ENCODE data around the gene PA2G4.

PA2G4 gene

DNA sequence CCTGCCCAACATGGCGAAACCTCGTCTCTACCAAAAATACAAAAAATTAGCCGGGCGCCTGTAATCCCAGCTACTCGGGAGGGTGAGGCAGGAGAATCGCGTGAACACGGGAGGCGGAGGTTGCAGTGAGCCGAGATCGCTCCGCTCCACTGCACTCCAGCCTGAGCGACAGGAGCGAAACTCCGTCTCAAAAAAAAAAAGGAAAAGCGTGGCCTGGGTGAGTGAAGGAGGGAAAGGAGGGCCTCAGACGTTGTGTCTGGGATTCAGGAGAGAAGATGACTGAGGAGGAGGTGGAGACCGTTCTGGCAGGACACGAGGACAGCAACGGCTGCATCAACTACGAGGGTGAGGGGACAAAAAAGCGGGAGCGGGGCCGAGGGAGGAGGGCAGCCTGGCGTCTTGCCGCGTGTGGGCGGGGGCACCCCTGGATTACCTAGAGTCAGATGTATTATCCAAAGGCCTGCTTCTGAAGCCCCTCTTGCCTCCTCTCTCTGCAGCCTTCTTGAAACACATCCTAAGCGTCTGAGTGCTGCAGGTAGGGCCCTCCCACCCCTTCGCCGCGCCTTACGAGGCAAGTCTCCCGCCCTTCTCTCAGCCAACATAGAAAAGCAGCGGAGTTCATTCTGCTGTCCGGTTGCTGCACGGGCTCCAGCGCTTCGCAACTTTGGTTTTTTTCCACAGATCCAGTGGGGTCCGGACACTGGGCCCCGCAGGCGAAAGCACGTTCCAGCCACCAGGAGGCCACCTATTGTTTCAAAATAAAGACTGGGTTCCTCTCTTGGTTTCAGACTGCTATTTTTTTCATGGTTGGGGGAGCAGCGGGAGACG is 53.1 kb downstream of the PA2G4 start:
- Histone ChIP-seq H3K36me3 (ENCODE audit: control insufficient read depth in 2 of 2, insufficient read depth in 2 of 2, low read length in 2 of 2) (peaks cover 26 to 30% of the 10 kb centered on the region in 2 donors), H3K27ac (ENCODE audit: low read depth in 2 of 2, low read length in 2 of 2) (peak overlapping the region; percentile 97 to 99), H3K9me3 (ENCODE audit: control insufficient read depth in 2 of 2, low read length in 2 of 2) (no peaks in the 10 kb centered on the region), H3K9ac (ENCODE audit: low read depth in 1 of 2, low read length in 2 of 2) (peak overlapping the region; percentile 78 to 93), H3K4me1 (ENCODE audit: control insufficient read depth in 2 of 2, insufficient read depth in 2 of 2, low read length in 2 of 2) (peaks cover 29 to 30% of the 10 kb centered on the region in 2 donors), H3K27me3 (ENCODE audit: control insufficient read depth in 2 of 2, insufficient read depth in 2 of 2, low read length in 2 of 2) (no peaks in the 10 kb centered on the region), H3K4me3 (ENCODE audit: low read length in 2 of 2) (peak overlapping the region; percentile 57 to 99)

DNA sequence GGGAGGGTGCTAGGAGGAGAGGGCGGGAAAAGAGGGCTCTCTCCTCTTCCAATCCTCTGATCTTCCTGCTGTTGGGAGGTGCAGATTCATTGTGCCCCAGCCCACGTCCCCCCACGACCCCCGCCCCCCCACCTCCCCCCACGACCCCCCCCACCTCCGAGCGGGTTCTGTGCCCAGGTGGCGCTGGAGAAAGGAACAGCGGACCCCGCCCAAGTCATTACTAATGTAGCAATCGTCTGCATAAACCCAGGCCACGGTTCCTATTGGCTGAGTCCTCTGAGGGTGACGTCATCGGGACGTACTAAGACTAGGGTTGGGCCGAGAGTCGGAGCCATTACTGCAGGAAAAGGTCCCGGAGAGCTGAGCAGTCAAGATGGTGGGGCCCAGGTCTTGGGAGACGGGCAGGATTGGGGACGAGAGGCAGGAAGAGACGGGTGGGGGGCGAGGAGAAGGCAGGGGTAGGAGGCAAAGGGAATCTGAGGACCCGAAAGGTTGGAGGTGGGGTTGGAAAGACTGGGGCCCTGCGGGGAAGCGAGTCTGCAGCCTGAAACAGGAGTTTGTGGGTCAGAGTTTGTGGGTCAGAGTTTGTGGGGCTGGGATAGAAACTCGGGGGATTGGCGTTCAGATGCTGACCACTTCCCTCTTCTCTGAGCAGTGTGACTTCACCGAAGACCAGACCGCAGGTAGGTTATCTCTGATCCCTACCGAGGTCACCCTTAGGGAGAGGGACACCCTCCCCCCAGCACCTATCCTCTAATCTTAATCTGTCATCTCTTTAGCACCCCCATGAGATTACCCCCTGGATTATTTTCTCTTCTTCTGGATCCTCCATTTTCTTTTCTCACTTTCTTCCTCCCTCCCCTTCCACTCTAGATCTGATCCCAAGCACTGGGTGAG is 53.9 kb downstream of the PA2G4 start, which contains the start of gene MYL6:
Gene MYL6 (plus strand): TSS at position 331 of the 897 bp plus-strand sequence. CDS start 43 bp downstream, at position 374.
- peak within 1 kb of the TSS; percentile 97 to 99 for H3K27ac ChIP-seq (ENCODE audit: low read depth in 2 of 2, low read length in 2 of 2)
- H3K9ac ChIP-seq (ENCODE audit: low read depth in 1 of 2, low read length in 2 of 2) = peak within 1 kb of the TSS; percentile 99 to 100
- H3K4me1 ChIP-seq (ENCODE audit: control insufficient read depth in 2 of 2, insufficient read depth in 2 of 2, low read length in 2 of 2) = peaks cover 21 to 25% of the 10 kb centered on the region in 2 donors
- H3K9me3 ChIP-seq (ENCODE audit: control insufficient read depth in 2 of 2, low read length in 2 of 2) = no peaks in the 10 kb centered on the region
- no peaks in the 10 kb centered on the region for H3K27me3 ChIP-seq (ENCODE audit: control insufficient read depth in 2 of 2, insufficient read depth in 2 of 2, low read length in 2 of 2)
- peak within 1 kb of the TSS; percentile 88 to 99 for H3K4me3 ChIP-seq (ENCODE audit: low read length in 2 of 2)
- peaks cover 34 to 39% of the 10 kb centered on the region in 2 donors for H3K36me3 ChIP-seq (ENCODE audit: control insufficient read depth in 2 of 2, insufficient read depth in 2 of 2, low read length in 2 of 2)

DNA sequence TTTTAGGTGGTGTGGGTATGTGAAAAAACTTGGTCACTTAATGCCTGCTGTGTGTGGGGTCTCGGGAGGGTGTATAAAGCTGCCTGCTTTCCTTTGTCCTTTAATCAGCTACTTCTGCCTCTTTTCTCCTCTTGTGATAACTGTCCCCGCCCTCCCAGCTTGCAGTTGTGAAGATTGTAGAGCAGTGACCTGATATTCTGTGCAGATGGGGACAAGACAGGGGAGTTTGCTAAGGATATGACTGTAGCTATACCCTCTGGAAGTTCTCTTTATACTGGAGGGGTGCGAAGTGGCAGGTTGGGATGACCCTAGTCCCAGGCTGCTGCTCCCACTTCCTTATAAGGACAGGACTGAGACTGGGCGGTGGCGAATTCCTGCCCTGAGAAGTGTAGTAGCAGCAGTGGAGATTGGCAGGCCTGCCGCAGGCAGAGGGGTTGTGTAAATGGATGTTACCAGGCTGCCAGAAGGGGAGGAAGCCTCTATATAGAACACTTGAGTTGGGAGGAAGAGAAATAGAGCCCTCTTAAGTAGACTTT is 54.6 kb downstream of the PA2G4 start:
- peak overlapping the region; percentile 99 to 100 for H3K9ac ChIP-seq (ENCODE audit: low read depth in 1 of 2, low read length in 2 of 2)
- H3K27me3 ChIP-seq (ENCODE audit: control insufficient read depth in 2 of 2, insufficient read depth in 2 of 2, low read length in 2 of 2) = no peaks in the 10 kb centered on the region
- peak overlapping the region; percentile 97 to 99 for H3K27ac ChIP-seq (ENCODE audit: low read depth in 2 of 2, low read length in 2 of 2)
- H3K36me3 ChIP-seq (ENCODE audit: control insufficient read depth in 2 of 2, insufficient read depth in 2 of 2, low read length in 2 of 2) = peaks cover 41 to 46% of the 10 kb centered on the region in 2 donors
- H3K4me3 ChIP-seq (ENCODE audit: low read length in 2 of 2) = peak overlapping the region; percentile 88 to 99
- no peaks in the 10 kb centered on the region for H3K9me3 ChIP-seq (ENCODE audit: control insufficient read depth in 2 of 2, low read length in 2 of 2)
- H3K4me1 ChIP-seq (ENCODE audit: control insufficient read depth in 2 of 2, insufficient read depth in 2 of 2, low read length in 2 of 2) = peaks cover 20 to 25% of the 10 kb centered on the region in 2 donors

DNA sequence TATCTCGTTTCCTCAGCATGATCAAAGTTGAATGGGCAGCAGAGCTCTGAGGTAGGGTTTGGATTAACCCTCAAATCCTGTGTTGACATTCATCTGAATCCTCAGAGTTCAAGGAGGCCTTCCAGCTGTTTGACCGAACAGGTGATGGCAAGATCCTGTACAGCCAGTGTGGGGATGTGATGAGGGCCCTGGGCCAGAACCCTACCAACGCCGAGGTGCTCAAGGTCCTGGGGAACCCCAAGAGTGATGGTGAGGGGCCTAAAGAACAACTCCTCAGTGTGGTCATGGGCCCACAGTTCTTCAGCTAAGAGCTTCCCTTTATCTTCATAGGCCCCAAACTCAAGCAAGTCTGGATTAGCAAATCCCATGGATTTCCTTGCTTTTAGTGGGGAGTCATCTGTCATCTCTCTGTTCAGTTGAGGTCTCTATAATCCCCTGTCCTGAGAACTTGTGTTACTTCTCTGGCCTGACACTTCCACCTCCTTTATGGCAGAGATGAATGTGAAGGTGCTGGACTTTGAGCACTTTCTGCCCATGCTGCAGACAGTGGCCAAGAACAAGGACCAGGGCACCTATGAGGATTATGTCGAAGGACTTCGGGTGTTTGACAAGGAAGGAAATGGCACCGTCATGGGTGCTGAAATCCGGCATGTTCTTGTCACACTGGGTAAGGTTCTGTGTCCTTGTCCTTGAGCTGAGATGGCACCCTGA is 55.3 kb downstream of the PA2G4 start:
- Histone ChIP-seq H3K27me3 (ENCODE audit: control insufficient read depth in 2 of 2, insufficient read depth in 2 of 2, low read length in 2 of 2) (no peaks in the 10 kb centered on the region), H3K4me1 (ENCODE audit: control insufficient read depth in 2 of 2, insufficient read depth in 2 of 2, low read length in 2 of 2) (peaks cover 20 to 25% of the 10 kb centered on the region in 2 donors), H3K9me3 (ENCODE audit: control insufficient read depth in 2 of 2, low read length in 2 of 2) (no peaks in the 10 kb centered on the region), H3K4me3 (ENCODE audit: low read length in 2 of 2) (peak overlapping the region; percentile 88 to 99), H3K9ac (ENCODE audit: low read depth in 1 of 2, low read length in 2 of 2) (peak overlapping the region; percentile 99 to 100), H3K27ac (ENCODE audit: low read depth in 2 of 2, low read length in 2 of 2) (peak overlapping the region; percentile 97 to 99), H3K36me3 (ENCODE audit: control insufficient read depth in 2 of 2, insufficient read depth in 2 of 2, low read length in 2 of 2) (peaks cover 45 to 51% of the 10 kb centered on the region in 2 donors)

DNA sequence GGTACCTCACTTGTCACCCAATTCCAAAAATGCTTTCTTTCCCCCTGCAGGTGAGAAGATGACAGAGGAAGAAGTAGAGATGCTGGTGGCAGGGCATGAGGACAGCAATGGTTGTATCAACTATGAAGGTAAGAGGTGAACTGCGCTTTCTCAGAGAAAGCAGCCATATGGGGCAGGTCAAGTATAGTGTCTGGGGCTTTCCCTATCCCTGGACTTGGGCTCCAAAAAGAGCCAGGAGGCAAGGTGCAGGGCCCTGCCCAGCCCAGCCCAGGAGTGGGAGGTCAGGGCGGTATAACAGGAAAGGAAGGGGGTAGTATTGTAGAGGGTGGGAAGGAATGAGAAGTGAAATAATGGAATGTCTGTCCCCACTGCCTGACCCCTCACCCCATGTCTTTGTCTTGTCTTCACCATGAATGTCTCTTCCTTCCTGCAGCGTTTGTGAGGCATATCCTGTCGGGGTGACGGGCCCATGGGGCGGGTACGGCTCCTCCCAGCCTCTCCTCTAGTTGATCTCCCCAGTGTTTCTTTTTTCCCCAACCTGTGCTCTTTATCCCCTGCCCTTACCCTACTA is 55.9 kb downstream of the PA2G4 start:
- H3K27ac ChIP-seq (ENCODE audit: low read depth in 2 of 2, low read length in 2 of 2) = peak overlapping the region; percentile 97 to 99
- peaks cover 20 to 25% of the 10 kb centered on the region in 2 donors for H3K4me1 ChIP-seq (ENCODE audit: control insufficient read depth in 2 of 2, insufficient read depth in 2 of 2, low read length in 2 of 2)
- H3K36me3 ChIP-seq (ENCODE audit: control insufficient read depth in 2 of 2, insufficient read depth in 2 of 2, low read length in 2 of 2) = peaks cover 49 to 52% of the 10 kb centered on the region in 2 donors
- H3K9ac ChIP-seq (ENCODE audit: low read depth in 1 of 2, low read length in 2 of 2) = peak overlapping the region; percentile 99 to 100
- no peaks in the 10 kb centered on the region for H3K9me3 ChIP-seq (ENCODE audit: control insufficient read depth in 2 of 2, low read length in 2 of 2)
- H3K4me3 ChIP-seq (ENCODE audit: low read length in 2 of 2) = peak overlapping the region; percentile 88 to 99
- H3K27me3 ChIP-seq (ENCODE audit: control insufficient read depth in 2 of 2, insufficient read depth in 2 of 2, low read length in 2 of 2) = no peaks in the 10 kb centered on the region

DNA sequence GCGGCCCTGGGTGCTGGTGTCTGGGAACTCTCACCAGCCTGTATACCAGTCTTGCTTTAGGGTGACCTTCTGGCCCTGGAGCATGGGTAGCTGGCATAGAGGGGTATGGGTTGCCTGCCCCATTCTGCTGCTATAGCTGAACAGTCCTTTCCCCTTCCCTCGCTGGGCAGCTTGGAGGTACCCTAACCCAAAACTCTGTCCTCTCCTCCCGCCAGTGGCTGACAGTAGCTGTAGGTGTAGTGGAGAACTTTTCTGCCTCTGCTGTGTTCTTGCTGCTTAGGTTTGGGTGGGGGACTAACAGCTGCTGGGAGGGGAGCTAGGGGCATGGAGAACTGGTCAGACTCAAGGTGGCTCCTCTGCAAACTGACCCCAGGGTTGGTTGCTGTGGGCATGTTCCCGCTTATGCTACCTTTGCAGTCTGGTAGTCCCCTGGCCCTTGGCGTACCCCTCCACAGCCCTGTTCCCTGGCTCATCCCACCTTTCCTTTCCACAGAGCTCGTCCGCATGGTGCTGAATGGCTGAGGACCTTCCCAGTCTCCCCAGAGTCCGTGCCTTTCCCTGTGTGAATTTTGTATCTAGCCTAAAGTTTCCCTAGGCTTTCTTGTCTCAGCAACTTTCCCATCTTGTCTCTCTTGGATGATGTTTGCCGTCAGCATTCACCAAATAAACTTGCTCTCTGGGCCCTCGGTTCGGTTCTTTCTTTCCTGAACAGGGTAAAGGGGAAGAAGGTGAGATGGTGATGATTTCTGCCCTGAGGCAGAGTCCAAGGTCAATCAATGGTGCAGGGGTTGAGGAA is 56.7 kb downstream of the PA2G4 start:
- Histone ChIP-seq H3K4me1 (ENCODE audit: control insufficient read depth in 2 of 2, insufficient read depth in 2 of 2, low read length in 2 of 2) (peaks cover 20 to 25% of the 10 kb centered on the region in 2 donors), H3K27ac (ENCODE audit: low read depth in 2 of 2, low read length in 2 of 2) (peak overlapping the region; percentile 97 to 99), H3K27me3 (ENCODE audit: control insufficient read depth in 2 of 2, insufficient read depth in 2 of 2, low read length in 2 of 2) (no peaks in the 10 kb centered on the region), H3K9me3 (ENCODE audit: control insufficient read depth in 2 of 2, low read length in 2 of 2) (no peaks in the 10 kb centered on the region), H3K9ac (ENCODE audit: low read depth in 1 of 2, low read length in 2 of 2) (peak overlapping the region; percentile 99 to 100), H3K36me3 (ENCODE audit: control insufficient read depth in 2 of 2, insufficient read depth in 2 of 2, low read length in 2 of 2) (peaks cover 57 to 59% of the 10 kb centered on the region in 2 donors), H3K4me3 (ENCODE audit: low read length in 2 of 2) (peak overlapping the region; percentile 88 to 99)

DNA sequence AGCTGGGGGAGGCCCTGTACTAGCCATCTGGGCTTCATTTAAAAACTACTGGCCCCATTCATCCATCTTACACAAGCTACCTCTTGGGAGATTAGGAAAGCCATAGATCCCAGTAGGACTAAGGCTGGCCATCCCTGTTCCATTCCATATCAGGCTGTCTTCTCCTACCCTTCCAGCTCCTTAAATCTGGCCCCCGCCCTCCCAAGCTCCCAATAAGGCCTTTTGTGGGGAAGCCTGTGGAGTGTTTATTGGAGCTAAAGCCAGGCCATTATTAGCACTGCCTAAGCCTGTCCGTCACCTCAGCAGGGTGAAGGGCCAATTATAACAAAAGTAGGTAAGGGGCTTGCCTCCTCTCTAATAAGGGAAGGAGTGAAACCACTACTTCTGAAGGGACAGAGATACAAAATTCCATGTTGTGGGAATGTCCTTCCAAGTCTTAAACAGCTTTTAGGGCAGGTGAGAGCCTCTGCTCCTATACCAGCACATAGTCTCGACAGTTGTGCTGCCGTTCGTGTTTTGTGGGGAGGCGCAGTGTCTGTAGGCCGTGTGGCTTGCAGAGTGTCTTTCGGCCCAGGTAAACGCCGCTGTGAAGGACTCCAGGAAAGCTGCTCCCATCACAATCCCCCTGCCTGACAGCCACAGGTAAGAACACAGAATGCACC is 57.5 kb downstream of the PA2G4 start:
- peaks cover 57 to 61% of the 10 kb centered on the region in 2 donors for H3K36me3 ChIP-seq (ENCODE audit: control insufficient read depth in 2 of 2, insufficient read depth in 2 of 2, low read length in 2 of 2)
- H3K9me3 ChIP-seq (ENCODE audit: control insufficient read depth in 2 of 2, low read length in 2 of 2) = no peaks in the 10 kb centered on the region
- H3K9ac ChIP-seq (ENCODE audit: low read depth in 1 of 2, low read length in 2 of 2) = no peak overlapping the region
- H3K27ac ChIP-seq (ENCODE audit: low read depth in 2 of 2, low read length in 2 of 2) = peak overlapping the region; percentile 97 to 99
- peak overlapping the region in 1 of 2 donors; percentile 99 for H3K4me3 ChIP-seq (ENCODE audit: low read length in 2 of 2)
- peaks cover 20 to 25% of the 10 kb centered on the region in 2 donors for H3K4me1 ChIP-seq (ENCODE audit: control insufficient read depth in 2 of 2, insufficient read depth in 2 of 2, low read length in 2 of 2)
- H3K27me3 ChIP-seq (ENCODE audit: control insufficient read depth in 2 of 2, insufficient read depth in 2 of 2, low read length in 2 of 2) = no peaks in the 10 kb centered on the region

DNA sequence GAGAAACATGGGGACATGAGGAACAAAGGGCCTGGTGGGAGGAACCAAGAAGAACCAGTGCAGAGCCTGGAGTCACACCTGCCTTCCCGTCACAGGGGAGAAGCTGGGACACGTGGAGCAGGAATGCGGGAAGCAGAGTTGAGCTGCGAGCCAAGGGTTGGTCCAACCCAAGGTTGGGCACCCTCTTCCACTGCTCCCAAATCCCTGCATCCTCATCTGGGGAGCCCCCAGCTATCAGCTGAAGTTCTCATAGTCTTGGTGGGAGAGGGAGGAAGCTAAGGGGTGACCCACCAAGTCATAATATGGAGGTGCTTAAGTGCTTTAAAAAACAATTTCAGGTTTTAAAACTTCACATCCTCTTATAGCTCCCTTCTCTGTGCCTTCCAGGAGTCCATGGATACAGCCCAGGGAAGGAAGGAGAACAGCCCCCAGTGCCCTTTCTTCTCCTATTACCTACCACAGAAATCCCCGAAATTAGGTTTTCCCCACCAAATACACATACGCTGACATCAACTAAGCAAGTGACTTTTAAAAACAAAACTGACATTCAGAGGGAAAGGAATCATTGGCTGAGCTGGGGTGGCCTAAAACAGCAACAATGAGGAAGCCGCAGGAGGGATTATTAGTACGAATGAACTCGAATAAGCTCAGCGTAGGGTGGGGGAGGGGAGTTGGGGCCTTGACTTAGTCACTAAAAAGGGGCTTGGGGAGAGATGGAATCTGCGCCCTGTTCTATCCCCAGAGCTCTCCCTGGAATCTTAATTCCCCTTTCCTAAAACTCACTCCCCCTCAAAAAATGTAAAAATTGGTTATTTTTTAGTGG is 58.3 kb downstream of the PA2G4 start:
- Histone ChIP-seq H3K4me1 (ENCODE audit: control insufficient read depth in 2 of 2, insufficient read depth in 2 of 2, low read length in 2 of 2) (peaks cover 20 to 22% of the 10 kb centered on the region in 2 donors), H3K4me3 (ENCODE audit: low read length in 2 of 2) (no peak overlapping the region), H3K27ac (ENCODE audit: low read depth in 2 of 2, low read length in 2 of 2) (peak overlapping the region; percentile 8 to 11), H3K27me3 (ENCODE audit: control insufficient read depth in 2 of 2, insufficient read depth in 2 of 2, low read length in 2 of 2) (no peaks in the 10 kb centered on the region), H3K36me3 (ENCODE audit: control insufficient read depth in 2 of 2, insufficient read depth in 2 of 2, low read length in 2 of 2) (peaks cover 62 to 66% of the 10 kb centered on the region in 2 donors), H3K9me3 (ENCODE audit: control insufficient read depth in 2 of 2, low read length in 2 of 2) (no peaks in the 10 kb centered on the region), H3K9ac (ENCODE audit: low read depth in 1 of 2, low read length in 2 of 2) (no peak overlapping the region)

All from mucosa of rectum (tissue), 2 donors.